Subcutaneous adipose tissue (tissue), 4 donors: Measurements from ENCODE around the gene USP31. TPM values are rescaled to one million over a fixed set of nuclear protein-coding genes. Genes with fewer than 3 reads are reported as not detected.

Experiments
- CTCF ChIP-seq: fragments of 450-650 bp; IDR thresholded peaks from one replicate; pipeline ENCODE4 v1.5.1; 2016; ENCODE audit warnings: low read depth, mild to moderate bottlenecking, control low read depth, antibody characterized with exemption, moderate library complexity
- total RNA-seq, 4 donors: library from RNA; depleted of rRNA; stranded (reverse); fragments of >200 nt; gene quantifications; one replicate each; pipeline ENCODE4 v1.1.0, GENCODE V29; 2016

USP31 gene
- total RNA-seq, 4 donors from 2014 or later, result 6.3 to 18.6 (median 13.2) TPM

GRCh38 chr16:23185656-23186055, 36.4 kb upstream of the USP31 start:
- TF ChIP-seq CTCF, result no peak

GRCh38 chr16:23183543-23183862, 34.3 kb upstream of the USP31 start:
- TF ChIP-seq CTCF, result no peak

GRCh38 chr16:23182679-23183542, 33.7 kb upstream of the USP31 start, which contains the start of gene SCNN1G:
SCNN1G (plus strand) TSS chr16:23182745; CDS start chr16:23186272, 3,527 bp downstream.
- TF ChIP-seq CTCF, result no peak

- no peak for TF ChIP-seq CTCF
Observed at GRCh38 chr16:23182206-23182678, 33.0 kb upstream of the USP31 start.

- TF ChIP-seq CTCF, result no peak
Observed at GRCh38 chr16:23181506-23181905, 32.3 kb upstream of the USP31 start.

GRCh38 chr16:23175651-23176050, 26.4 kb upstream of the USP31 start:
- TF ChIP-seq CTCF, result no peak

GRCh38 chr16:23174622-23175021, 25.4 kb upstream of the USP31 start:
- no peak for TF ChIP-seq CTCF
